ENCODE measurements around the gene DLG2.

DNA sequence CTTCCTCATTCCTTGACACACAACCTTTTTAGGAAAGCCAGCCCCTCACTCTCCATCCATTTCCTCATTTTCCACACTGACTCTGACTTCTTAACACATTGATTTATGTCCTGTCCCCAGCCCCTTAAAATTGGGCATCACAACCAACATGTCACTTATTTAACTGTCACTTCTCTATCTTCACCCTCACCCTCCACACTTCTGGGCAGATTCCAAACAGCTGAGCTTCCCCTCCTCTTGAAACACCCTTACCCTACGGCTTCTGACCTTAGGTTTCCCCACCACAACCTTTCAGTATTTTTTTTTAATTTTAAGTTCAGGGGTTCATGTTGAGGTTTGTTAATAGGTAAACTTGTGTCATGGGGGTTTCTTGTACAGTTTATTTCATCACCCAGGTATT is 696.3 kb downstream of the DLG2 start:
- TF ChIP-seq, protein P1, sequence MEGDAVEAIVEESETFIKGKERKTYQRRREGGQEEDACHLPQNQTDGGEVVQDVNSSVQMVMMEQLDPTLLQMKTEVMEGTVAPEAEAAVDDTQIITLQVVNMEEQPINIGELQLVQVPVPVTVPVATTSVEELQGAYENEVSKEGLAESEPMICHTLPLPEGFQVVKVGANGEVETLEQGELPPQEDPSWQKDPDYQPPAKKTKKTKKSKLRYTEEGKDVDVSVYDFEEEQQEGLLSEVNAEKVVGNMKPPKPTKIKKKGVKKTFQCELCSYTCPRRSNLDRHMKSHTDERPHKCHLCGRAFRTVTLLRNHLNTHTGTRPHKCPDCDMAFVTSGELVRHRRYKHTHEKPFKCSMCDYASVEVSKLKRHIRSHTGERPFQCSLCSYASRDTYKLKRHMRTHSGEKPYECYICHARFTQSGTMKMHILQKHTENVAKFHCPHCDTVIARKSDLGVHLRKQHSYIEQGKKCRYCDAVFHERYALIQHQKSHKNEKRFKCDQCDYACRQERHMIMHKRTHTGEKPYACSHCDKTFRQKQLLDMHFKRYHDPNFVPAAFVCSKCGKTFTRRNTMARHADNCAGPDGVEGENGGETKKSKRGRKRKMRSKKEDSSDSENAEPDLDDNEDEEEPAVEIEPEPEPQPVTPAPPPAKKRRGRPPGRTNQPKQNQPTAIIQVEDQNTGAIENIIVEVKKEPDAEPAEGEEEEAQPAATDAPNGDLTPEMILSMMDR (conservative IDR thresholded peaks at IDR 0.05; ENCODE audit: low read depth, low read length): no peak
- TF ChIP-seq NFE2L2 (IDR thresholded peaks at IDR 0.05; ENCODE audit: low read depth, low read length) (no peak), POLR2A (IDR thresholded peaks at IDR 0.05; ENCODE audit: low read depth, low read length) (no peak), BHLHE40 (IDR thresholded peaks at IDR 0.05; ENCODE audit: low read depth, low read length) (no peak), FOS (IDR thresholded peaks at IDR 0.05; ENCODE audit: low read depth, low read length) (no peak), CEBPB (IDR thresholded peaks at IDR 0.05; ENCODE audit: low read depth, low read length) (no peak), RAD21 (IDR thresholded peaks at IDR 0.05; ENCODE audit: low read length) (no peak), MAZ (IDR thresholded peaks at IDR 0.05; ENCODE audit: borderline replicate concordance, low read depth, low read length) (no peak), CHD1 (IDR thresholded peaks at IDR 0.05; ENCODE audit: low read depth, low read length) (no peak), MAFK (IDR thresholded peaks at IDR 0.05; ENCODE audit: low read depth, low read length) (no peak), RFX5 (IDR thresholded peaks at IDR 0.05; ENCODE audit: low read depth, low read length) (no peak), MXI1 (IDR thresholded peaks at IDR 0.05; ENCODE audit: borderline replicate concordance, low read depth, low read length) (no peak), SMC3 (IDR thresholded peaks at IDR 0.05; ENCODE audit: low read depth, low read length) (no peak)
- TF ChIP-seq, protein P2, sequence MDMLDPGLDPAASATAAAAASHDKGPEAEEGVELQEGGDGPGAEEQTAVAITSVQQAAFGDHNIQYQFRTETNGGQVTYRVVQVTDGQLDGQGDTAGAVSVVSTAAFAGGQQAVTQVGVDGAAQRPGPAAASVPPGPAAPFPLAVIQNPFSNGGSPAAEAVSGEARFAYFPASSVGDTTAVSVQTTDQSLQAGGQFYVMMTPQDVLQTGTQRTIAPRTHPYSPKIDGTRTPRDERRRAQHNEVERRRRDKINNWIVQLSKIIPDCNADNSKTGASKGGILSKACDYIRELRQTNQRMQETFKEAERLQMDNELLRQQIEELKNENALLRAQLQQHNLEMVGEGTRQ (IDR thresholded peaks at IDR 0.05; ENCODE audit: low read depth, low read length): no peak

Data from IMR-90 (cell line).